Activated naive CD4-positive, alpha-beta T cell treated with Interleukin-2 at 50 U/mL for 16 hours (primary cell): ENCODE results near the gene RSPH4A.
"Not testable (repeated sequence)": the region's sequence is repeated elsewhere in the genome, so short reads cannot be mapped to it uniquely, and the experiment has no call there.

Experiments used
- DNase-seq: peaks from one replicate; pipeline ENCODE4 v3.0.0-alpha.2; 2020

The RSPH4A gene

DNA sequence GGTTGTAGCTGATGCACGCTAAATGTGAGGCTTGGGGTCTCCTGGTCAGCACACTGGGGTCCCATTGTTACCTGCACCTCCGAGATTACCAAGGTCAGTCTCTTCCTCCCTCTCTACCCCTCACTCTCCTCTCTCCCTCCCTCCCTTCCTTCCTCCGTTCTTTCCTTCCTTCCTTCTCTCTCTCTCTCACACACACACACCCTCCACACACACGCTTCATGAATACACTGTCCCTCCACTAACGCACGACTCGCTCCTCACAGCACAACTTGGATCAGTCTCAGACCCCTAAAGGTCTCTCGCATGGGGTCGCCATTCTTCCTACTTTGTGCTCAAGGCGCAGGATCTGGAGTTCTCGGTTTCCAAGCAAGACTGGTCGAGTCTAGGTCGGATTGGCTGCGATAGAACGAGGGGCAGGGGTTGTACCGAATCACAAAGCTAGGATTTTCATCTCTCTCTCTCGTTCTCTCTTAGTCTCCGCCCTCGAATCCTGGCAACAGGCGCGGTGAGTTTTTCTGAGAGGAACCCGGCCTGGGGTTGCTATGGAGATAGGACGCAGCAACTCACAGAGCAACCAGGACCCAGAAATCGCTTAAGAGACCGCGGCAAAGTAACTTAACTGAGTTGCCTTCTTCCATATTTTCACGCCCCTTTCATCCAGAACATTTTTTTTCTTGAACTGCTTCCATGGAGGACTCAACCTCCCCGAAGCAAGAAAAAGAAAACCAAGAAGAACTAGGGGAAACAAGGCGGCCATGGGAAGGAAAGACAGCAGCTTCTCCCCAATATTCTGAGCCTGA, at the start of gene RSPH4A:
Gene RSPH4A (plus strand): TSS at position 543 of the 800 bp plus-strand sequence. CDS start 145 bp downstream, at position 688.
- peak; percentile 71 for DNase-seq

DNA sequence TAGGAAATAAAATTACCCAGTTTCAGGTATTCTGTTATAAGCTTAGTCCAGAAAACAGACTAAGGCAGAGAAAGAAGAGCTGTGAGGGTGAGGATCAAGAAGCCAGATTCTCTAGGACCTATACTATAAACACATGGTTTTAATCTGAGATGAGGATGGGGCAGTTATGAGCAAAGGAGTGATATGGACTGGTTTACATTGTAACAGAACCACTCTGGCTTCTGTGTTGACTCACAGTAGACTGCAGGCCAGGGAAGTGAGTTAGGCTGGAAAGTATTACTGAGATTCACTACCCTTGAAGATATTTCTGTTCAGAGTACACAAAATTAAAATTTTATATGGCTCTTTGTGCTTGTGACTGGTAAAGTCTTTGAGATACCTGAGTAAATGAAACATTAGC, 48.2 kb upstream of the RSPH4A start:
- no peak for DNase-seq

DNA sequence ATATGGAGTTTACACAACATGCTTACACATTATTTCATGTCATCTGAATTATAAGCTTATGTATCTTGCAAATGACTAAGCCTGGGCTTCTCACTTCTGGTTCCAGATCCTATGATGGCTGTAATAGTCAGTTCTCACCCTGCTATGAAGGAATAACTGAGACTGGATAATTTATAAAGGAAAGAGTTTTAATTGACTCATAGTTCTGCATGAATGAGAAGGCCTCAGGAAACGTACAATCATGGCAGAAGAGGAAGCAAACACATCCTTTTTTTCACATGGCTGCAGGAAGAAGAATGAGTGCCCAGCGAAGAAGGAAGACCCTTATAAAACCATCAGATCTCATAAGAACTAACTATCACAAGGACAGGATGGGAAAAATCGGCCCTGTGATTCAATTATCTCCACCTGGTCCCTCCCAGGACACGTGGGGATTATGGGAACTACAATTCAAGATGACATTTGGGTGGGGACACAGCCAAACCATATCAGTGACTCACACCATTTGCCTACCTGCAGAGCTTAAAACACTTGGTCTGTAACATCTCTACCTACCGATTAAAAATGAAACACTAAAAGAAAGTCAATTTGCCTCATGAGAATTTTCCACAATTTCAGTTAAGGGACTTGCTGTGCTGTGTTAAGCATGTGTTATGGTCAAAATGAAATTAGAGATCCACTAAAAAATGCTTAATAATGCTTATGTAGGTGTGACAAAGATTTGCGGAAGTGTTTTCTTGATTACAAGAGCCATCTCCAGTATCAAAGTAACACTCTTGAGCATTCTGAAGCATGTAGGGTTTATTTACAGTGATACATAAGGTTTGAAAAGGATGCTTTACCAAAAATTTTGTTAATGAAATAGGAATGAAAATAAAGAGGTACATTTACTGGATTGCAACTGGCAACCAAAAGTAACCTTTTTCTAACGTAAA, 47.2 kb upstream of the RSPH4A start:
- DNase-seq: no peak

DNA sequence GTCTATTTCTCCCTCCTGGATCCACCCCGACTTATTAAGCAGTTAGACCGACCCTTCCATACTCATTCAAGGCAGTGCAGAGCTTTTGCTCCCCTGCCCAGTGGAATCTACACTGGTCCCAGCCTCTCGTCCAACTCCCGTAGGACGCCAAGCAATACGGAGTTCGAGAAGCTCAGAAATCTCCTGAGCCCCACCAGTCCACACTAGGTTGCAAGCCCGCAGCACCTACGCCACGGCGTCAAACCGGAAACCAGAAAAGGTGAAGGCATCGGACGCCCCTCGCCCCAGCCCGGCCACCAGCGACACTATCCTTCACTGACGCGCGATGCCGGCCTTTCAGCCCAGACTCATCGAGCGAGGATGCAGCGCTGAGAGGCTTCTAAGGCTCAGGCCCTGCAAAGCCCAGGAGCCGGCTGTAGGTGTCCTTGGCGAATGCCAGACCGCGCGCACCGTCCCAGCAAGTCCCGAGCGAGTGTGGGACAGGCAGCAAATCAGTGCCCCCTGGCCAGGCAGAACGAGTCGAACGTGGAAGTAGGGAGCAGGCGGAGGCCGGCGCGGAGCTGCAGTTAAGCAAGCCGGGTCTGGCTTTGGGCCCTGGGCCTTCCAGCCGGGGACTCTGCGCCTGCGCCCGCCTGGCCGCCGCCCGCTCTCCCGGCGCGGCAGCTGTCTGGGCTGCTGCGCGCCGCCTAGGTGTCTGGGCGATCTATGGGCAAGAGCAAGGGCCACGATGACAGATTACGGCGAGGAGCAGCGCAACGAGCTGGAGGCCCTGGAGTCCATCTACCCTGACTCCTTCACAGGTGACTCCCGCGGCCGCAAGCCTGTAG, 45.2 kb upstream of the RSPH4A start, which contains the start of gene RWDD1:
Gene RWDD1 (plus strand): TSS at position 649 of the 827 bp plus-strand sequence. CDS start 79 bp downstream, at position 728.
- DNase-seq: peak; percentile 99

DNA sequence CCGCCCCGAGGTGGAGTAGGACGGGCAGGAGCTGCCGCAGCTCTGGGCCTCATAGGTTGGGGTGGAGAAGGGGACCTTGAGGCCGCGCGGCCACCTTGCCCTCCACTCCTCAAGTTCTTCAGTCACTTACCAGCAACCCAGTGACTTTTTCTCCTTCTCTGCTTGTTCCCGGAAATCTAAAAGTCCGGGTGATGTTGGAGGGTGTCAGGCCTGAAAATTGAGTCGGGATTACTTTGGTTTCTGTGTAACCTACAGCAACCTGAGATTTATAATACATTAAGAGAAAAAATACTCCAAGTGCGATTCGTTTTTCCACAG, 44.6 kb upstream of the RSPH4A start:
- DNase-seq: no peak

DNA sequence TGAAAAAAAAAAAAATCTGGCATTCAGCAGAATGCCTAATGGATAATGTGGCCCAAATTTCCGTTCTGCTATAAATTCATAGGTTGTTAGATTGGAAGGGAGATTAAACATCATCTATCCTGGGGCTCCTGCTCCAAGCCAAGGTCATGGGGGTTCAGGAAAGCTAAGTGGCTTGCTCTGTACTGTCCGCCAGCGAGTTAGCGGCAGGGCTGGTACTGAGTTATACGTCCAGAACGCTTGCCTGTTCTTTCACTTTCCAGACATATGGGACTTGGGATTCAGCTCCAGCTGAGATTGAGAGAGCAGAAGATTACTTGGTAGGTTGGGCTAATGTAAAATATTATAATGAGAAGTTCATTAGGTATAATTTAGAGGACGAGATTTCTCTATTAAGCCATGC, 44.1 kb upstream of the RSPH4A start:
- DNase-seq: no peak

DNA sequence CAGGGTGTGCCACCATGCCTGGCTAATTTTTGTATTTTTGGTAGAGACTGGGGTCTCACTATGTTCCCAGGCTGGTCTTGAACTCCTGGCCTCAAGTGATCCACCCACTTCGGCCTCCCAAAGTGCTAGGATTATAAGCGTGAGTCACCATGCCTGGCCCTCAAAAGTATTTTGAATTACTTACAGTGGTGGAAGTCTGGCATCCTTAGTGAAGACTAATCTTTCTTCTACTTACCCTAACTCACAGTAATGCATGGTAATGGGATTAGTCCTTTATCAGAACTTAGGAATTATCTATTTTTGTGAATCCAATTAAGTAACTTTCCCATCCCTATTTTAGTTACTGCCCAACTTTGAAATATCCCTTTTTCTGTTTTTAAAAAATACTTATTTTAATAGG, 41.1 kb upstream of the RSPH4A start:
- no peak for DNase-seq

DNA sequence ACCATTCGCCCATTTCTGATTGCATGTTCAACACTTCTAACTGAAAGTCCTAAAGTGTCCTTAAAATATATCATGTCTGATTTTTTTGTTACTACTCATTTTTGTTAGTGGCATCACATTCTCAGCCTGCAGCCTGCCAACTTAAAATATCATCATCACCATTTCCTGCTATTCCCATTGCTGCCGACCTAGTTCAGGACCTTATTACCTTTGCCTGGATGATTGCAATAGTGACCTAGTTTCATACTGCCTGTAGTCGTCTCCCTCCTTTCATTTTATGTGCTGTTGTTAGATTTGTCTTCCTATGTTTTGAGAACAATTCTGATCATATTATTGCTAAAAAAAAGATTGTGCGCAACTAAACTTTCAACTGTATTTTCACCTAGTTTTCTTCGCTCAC, 38.8 kb upstream of the RSPH4A start:
- no peak for DNase-seq

DNA sequence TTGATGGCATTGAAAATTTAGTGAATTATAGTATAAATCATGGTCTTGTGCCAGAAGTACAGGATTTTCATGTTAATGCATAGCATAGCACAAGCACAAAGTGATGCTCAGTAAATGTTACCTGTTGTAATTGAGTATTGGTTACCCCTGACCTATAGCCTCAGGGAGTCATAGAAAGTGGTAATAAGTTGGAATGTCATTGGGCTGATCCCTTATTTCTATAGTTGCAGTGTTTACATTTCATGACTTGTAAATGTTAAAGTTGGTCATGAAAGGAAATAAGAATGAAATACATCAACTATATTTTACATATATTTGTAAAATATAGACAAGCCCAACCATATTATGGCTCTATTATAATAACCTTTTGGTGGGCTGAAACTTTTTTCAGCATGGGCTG, 37.9 kb upstream of the RSPH4A start:
- no peak for DNase-seq

DNA sequence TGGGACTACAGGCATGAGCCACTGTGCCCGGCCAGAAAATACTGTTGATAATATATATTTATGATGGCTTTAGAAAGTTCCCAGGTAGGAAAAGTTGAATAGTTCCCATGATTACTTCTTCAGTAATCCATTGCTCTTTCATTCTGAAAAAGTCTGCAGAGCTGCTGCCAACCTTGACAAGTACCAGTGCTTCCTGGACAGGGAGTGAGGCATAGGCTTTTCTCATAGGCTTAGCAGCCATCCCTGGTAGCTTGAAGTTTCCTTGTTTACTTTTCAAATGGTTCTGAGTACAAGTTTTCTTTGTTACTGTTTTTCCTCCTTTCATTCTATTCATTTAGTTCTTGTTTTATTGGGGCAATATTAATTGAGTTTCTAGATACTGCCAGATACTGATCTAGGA, 37.1 kb upstream of the RSPH4A start:
- no peak for DNase-seq

DNA sequence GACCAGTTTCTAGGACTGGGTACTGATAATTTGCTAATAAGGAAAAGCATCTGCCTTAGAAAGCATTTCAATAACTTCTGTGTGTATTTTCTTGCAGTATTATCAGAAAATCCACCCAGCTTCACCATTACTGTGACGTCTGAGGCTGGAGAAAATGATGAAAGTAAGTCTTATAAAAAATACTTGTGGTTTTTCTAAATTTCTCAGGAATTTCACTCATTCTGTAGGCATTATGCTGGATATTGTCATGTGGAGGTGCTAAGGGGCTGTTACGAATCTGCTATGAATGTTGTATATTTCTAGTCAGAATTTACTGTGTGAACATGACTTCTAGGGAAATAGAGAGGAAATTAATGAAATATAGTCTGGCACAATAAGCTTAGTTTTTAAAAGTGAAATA, 36.1 kb upstream of the RSPH4A start:
- DNase-seq: no peak

DNA sequence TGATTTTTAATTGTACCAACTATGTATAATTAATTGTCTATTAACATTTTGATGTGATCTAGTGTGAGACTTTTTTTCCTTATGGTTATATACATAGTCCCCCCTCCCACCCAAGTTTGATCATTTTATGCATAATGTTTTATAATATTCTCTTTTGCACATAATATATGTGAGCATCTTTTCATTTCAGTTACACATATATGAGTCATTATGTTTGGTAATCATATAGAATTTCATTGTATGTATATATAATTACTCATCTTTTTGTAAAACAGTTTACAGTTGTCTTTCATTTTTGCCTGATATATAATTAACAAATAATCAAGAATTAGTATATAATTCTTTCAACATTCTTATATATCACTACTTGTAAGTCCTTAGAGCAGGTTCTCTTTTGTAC, 30.0 kb upstream of the RSPH4A start:
- no peak for DNase-seq

DNA sequence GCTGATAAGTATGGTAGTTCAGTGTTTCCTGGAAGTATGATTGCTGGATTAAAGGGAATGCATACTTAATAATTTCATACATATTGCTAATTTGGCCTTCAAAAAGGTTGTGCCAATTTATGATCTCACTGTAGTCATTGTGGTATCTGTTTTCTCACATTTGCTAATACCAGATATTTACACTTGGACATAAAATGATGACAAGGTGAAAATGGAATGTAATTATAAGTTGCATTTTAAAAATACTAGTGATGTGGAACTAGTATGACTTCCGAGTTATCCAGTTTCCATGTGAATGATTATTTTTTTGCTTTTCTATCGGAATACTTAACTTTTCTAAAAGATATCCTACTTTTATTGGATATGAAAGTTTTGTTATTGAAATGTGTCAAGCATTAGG, 29.5 kb upstream of the RSPH4A start:
- DNase-seq: no peak

DNA sequence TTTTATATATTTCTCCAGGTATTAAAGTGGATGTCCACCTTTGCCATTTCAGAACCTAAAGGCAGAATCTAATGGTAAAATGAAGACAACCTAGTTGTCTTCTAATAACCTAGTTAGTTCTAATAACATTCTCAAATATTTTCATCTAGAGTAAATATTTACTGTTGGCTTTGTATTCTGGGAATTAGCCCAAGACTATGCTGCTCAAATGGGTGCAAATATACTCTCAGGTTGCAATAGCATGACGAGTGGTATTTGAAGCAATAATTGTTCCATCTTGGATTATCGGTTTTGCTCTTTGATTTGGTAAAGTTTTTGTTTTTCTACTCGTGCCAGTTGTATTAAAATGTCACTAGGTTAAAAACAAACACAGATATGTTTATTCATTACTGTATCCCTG, 21.0 kb upstream of the RSPH4A start:
- no peak for DNase-seq

DNA sequence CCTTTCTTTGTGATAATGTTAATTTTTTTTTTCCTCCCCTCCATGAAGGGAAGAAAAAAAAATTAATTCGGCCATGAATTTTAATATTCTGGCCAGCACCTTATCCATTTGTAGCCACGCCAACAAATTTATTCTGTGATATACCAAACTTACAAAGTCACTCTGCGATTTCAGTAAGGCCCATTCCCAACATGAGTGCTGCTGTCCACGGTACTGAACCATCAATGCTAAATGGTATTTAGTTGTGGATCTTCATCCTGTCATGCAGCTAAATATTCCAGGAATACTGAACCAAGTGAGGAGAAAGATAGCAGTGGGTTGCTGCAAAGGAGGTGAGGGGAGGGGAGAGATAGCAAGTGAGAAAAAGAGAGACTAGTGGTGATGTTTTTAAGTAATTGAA, 19.5 kb upstream of the RSPH4A start:
- no peak for DNase-seq

DNA sequence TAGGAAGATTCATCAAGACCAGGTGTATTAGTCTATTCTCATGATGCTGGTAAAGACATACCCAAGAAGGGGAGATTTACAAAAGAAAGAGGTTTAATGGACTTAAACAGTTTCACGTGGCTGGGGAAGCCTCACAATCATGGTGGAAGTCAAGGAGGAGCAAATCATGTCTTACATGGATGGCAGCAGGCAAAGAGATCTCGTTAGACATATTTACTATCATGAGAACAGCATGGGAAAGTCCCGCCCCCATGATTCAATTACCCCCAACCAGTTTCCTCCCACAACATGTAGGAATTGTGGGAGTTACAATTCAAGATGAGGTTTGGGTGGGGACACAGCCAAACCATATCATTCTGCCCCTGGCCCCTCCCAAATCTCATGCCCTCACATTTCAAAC, 12.4 kb upstream of the RSPH4A start:
- DNase-seq: not testable (repeated sequence)

DNA sequence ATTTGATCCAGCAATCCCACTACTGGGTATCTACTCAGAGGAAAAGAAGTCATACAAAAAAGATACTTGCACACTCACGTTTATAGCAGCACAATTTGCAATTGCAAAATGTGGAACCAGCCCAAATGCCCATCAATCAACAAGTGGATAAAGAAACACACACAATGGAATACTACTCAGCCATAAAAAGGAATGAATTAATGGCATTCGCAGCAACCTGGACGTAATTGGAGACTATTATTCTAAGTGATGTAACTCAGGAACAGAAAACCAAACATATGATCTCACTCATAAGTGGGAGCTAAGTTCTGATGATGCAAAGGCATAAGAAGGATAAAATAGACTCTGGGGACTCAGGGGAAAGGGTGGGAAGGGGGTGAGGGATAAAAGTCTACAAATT, 11.4 kb upstream of the RSPH4A start:
- DNase-seq: not testable (repeated sequence)

DNA sequence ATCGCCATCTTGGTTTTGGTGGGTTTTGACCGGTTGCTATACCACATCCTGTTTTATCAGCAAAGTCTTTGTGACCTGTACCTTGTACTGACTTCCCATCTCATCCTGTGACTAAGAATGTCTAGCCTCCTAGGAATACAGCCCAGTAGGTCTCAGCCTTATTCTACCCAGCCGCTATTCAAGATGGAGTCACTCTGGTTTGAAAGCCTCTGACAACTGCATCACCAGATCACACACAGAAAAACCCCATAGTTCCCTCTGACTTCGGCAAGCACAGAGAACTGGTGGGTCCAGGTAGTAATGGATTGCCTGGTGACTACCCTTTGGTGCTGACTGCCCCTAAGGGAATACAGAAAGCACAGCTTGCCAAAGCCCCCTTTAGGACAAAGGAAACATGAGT, 10.3 kb upstream of the RSPH4A start:
- no peak for DNase-seq

DNA sequence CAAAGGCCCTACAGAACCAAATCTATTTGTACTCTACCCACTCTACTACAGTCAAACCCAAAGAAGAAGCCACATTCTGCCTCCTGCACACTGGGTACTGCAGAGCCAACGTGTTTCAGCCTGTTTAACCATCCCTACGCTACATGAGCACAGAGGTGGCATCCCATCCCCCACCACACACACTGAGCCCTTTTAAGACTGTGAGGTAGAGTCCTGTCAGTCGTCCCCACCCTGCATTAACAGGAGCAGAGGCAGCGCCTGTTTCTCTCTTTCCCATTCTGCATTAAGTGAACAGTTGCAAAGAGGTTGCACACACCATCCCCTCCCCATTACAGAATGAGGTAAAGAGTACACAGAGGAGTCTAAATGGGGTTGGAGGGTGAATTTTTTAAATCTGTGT, 5.2 kb upstream of the RSPH4A start:
- no peak for DNase-seq

DNA sequence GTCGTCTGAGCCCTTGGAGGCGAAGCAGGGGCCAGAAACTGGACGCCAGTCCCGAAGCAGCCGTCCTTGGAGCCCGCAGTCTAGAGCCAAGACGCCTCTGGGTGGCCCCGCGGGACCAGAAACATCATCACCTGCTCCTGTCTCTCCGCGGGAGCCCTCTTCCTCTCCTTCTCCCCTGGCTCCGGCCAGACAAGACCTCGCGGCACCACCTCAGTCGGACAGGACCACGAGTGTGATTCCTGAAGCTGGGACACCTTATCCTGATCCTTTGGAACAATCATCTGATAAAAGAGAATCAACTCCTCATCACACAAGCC, 416 bp downstream of the RSPH4A start:
- peak; percentile 16 for DNase-seq

DNA sequence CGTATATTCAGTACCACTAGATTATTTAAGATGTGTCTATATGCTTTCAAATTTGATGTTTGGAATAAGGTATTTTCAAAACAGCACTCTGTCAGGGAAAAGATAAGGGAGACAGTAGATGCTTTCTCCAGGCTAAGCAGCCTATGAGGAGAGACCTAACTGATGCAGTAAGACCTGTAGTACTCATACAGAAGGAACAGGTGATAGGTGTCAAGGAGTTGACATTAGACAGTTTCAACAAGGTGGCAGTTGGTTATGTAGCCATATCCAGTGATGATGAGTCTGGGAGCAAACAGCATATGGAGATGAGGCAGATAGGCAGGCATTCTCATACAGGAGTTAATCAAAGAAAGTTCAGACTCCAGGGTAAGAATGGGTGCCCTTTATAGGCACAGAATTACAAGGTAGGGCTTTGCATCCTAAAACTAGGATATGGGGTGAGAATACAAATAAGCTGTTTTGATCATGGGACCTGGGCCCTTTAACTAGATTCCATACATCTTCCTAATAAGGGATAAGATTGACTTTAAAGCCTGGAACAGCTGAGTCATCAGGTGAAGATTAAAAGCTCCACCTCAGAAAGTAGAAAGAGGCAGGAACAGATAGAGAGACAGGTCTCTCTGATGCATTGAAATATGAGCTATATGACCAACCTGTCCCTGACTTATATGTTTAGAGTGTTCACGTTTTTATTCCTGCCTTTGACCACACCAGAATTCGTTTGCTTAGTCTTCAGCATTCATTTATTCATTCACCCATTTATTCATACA, 7.9 kb downstream of the RSPH4A start:
- DNase-seq: no peak

DNA sequence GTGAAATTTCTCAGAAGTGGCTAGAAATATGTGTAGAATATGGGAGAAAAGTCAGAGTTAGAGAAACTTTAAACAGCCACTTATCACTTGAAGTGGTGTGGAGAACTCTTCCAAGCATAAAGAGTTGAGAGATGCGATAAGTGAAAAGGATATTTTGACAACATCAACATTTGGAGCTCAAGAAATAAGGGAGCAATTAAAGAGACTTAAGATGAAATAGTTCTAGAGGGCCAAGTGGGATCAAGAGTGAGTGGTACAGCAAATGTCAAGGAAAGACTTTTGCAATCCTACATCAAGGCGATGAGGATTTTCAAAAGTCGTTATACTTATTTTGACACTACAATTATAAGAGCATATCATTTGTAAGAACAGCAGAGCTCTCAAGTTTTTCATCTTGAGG, 9.6 kb downstream of the RSPH4A start:
- DNase-seq: no peak

DNA sequence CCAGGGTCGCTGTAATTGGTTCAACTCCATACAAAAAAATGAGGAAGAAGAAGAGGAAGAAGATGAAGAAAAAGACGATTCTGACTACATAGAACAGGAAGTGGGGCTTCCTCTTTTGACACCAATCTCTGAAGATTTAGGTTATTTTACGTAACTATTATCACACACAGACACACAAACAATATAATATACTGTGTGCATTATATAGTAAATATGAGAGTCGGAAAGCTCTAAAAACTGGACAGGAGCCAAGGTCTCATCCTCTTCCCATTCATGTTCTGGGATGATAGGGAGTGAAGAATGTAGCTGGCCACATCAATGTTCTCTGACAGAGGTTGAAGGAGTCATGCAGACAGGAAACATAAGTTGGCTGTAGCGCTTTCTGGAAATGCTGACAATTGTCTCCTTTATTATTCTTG, 13.3 kb downstream of the RSPH4A start:
- no peak for DNase-seq
